Measurements from ENCODE around the gene PRKAR2A.
"Not testable (repeated sequence)": the region's sequence is repeated elsewhere in the genome, so short reads cannot be mapped to it uniquely, and the experiment has no call there.

Gene PRKAR2A

DNA sequence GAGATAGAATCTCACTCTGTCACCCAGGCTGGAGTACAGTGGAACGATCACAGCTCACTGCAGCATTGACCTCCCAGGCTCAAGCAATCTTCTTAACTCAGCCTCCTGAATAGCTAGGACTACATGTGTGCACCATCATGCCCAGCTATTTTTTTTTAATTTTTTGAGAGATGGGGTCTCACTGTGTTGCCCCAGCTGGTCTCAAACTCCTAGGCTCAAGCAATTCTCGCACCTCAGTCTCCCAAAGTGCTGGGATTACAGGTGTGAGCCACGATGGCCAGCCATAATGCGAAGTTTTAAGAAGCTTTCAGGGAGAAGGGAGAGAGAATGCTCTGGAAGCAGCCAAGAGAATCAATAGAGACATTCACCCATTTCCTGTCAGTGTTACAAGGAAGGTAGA lies 42.7 kb downstream of the PRKAR2A start:
- Histone ChIP-seq H3K27ac (replicated peaks) (no peak overlapping the region), H3K4me3 (replicated peaks; ENCODE audit: insufficient read depth, low read length) (no peak overlapping the region), H3K27me3 (ENCODE audit: insufficient read depth, poor library complexity, severe bottlenecking) (no peaks in the 10 kb centered on the region)
- no peak for DNase-seq (ENCODE audit: low read depth in 1 of 2, low spot score in 1 of 2)
- no peak for TF ChIP-seq SPI1 (IDR thresholded peaks at IDR 0.05; ENCODE audit: borderline replicate concordance, low read depth)
- TF ChIP-seq, protein P1, sequence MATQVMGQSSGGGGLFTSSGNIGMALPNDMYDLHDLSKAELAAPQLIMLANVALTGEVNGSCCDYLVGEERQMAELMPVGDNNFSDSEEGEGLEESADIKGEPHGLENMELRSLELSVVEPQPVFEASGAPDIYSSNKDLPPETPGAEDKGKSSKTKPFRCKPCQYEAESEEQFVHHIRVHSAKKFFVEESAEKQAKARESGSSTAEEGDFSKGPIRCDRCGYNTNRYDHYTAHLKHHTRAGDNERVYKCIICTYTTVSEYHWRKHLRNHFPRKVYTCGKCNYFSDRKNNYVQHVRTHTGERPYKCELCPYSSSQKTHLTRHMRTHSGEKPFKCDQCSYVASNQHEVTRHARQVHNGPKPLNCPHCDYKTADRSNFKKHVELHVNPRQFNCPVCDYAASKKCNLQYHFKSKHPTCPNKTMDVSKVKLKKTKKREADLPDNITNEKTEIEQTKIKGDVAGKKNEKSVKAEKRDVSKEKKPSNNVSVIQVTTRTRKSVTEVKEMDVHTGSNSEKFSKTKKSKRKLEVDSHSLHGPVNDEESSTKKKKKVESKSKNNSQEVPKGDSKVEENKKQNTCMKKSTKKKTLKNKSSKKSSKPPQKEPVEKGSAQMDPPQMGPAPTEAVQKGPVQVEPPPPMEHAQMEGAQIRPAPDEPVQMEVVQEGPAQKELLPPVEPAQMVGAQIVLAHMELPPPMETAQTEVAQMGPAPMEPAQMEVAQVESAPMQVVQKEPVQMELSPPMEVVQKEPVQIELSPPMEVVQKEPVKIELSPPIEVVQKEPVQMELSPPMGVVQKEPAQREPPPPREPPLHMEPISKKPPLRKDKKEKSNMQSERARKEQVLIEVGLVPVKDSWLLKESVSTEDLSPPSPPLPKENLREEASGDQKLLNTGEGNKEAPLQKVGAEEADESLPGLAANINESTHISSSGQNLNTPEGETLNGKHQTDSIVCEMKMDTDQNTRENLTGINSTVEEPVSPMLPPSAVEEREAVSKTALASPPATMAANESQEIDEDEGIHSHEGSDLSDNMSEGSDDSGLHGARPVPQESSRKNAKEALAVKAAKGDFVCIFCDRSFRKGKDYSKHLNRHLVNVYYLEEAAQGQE (IDR thresholded peaks at IDR 0.05; ENCODE audit: insufficient replicate concordance, low read depth): no peak
- TF ChIP-seq, protein P2, sequence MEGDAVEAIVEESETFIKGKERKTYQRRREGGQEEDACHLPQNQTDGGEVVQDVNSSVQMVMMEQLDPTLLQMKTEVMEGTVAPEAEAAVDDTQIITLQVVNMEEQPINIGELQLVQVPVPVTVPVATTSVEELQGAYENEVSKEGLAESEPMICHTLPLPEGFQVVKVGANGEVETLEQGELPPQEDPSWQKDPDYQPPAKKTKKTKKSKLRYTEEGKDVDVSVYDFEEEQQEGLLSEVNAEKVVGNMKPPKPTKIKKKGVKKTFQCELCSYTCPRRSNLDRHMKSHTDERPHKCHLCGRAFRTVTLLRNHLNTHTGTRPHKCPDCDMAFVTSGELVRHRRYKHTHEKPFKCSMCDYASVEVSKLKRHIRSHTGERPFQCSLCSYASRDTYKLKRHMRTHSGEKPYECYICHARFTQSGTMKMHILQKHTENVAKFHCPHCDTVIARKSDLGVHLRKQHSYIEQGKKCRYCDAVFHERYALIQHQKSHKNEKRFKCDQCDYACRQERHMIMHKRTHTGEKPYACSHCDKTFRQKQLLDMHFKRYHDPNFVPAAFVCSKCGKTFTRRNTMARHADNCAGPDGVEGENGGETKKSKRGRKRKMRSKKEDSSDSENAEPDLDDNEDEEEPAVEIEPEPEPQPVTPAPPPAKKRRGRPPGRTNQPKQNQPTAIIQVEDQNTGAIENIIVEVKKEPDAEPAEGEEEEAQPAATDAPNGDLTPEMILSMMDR (IDR thresholded peaks at IDR 0.05; ENCODE audit: insufficient read depth, low read length): no peak
- no peak for TF ChIP-seq POLR2AphosphoS5 (IDR thresholded peaks at IDR 0.05; ENCODE audit: low read depth)
- TF ChIP-seq GABPA (IDR thresholded peaks at IDR 0.05; ENCODE audit: low read depth): no peak

DNA sequence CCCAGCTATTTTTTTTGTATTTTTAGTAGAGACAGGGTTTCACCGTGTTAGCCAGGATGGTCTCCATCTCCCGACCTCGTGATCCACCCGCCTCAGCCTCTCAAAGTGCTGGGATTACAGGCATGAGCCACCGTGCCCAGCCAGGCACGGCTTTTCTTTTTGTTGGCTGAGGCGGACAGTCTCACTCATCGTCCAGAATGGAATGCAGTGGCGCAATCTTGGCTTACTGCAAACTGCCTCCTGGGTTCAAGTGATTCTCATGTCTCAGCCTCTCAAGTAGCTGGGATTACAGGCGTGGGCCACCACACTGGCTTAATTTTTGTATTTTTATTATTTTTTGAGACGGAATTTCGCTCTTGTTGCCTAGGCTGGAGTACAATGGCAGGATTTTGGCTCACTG lies 46.8 kb downstream of the PRKAR2A start:
- not testable (repeated sequence) for H3K4me3 ChIP-seq (replicated peaks; ENCODE audit: insufficient read depth, low read length); H3K27me3 ChIP-seq (ENCODE audit: insufficient read depth, poor library complexity, severe bottlenecking); DNase-seq (ENCODE audit: low read depth in 1 of 2, low spot score in 1 of 2); H3K27ac ChIP-seq (replicated peaks)

DNA sequence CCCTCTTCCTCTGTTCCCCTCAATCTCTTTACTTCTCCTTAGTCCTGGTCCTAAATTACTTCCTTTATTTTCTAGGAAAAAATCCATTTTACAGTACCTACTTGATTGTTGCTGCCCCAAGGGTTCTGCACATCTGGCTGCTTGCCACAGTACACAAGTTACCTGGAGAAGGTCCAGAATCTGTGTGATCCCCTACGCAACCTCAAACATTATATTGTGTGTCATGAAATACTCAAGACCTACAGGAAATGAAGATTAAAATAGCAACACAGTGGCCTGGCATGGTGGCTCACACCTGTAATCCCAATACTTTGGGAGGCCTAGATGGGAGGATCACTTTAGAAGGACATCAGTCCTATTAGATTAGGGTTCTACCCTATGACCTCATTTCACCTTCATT lies 48.7 kb downstream of the PRKAR2A start:
- no peak for TF ChIP-seq POLR2AphosphoS5 (IDR thresholded peaks at IDR 0.05; ENCODE audit: low read depth)
- no peak for TF ChIP-seq GABPA (IDR thresholded peaks at IDR 0.05; ENCODE audit: low read depth)
- H3K27me3 ChIP-seq (ENCODE audit: insufficient read depth, poor library complexity, severe bottlenecking): no peaks in the 10 kb centered on the region
- no peak for DNase-seq (ENCODE audit: low read depth in 1 of 2, low spot score in 1 of 2)
- no peak overlapping the region for H3K27ac ChIP-seq (replicated peaks)
- H3K4me3 ChIP-seq (replicated peaks; ENCODE audit: insufficient read depth, low read length): no peak overlapping the region

DNA sequence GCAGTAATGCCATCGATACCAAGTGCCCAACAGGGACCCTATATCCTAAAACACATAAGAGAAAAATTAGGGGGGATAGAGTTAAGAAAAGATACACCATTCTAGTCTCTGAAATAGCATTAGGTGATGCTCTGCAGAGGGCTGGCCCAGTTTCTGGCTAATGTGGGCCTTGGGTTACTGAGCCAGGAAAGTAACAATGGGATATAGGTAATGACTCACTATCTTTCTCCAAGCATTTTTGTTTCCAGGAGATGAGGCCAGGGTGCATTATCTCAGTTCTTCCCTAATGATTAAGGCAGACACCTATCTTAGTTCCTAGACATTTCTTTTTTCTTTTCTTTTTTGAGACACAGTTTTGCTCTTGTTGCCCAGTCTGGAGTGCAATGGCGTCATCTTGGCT lies 50.0 kb downstream of the PRKAR2A start:
- Histone ChIP-seq H3K27me3 (ENCODE audit: insufficient read depth, poor library complexity, severe bottlenecking) (no peaks in the 10 kb centered on the region), H3K4me3 (replicated peaks; ENCODE audit: insufficient read depth, low read length) (no peak overlapping the region), H3K27ac (replicated peaks) (no peak overlapping the region)
- TF ChIP-seq, protein P2 (IDR thresholded peaks at IDR 0.05; ENCODE audit: insufficient read depth, low read length): no peak
- TF ChIP-seq POLR2AphosphoS5 (IDR thresholded peaks at IDR 0.05; ENCODE audit: low read depth) (no peak), SPI1 (IDR thresholded peaks at IDR 0.05; ENCODE audit: borderline replicate concordance, low read depth) (no peak), GABPA (IDR thresholded peaks at IDR 0.05; ENCODE audit: low read depth) (no peak)
- TF ChIP-seq, protein P1 (IDR thresholded peaks at IDR 0.05; ENCODE audit: insufficient replicate concordance, low read depth): no peak
- DNase-seq (ENCODE audit: low read depth in 1 of 2, low spot score in 1 of 2): no peak

DNA sequence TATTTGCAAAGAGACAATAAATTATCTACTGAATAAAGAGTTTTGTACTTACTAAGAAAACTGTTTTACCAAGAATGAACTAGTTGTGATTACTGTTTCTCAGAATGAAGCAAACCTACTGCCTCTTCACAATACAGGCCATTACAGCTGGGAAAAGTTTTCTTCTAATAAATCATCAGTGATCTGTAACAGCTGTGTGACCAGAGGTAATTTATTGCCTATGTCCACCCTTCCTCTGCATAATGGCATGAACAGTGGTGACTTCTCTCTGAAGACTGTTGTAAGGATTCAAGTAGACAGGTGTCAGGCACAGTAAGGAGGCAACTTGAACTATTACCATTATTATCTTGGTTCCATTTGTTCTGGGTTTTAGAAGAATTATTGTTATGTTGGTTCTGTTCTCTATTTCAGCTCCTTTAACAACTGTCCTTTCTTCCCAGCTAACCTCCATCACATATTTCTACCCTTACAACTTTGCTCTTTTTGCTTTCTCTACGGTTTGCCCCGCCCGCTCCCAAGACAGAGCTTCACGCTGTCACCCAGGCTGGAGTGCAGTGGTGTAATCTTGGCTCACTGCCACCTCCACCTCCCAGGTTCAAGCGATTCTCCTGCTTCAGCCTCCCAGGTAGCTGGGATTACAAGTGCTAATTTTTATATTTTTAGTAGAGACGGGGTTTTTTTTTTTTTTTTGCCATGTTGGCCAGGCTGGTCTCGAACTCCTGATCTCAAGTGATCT lies 51.5 kb downstream of the PRKAR2A start:
- H3K27ac ChIP-seq (replicated peaks): no peak overlapping the region
- no peak for DNase-seq (ENCODE audit: low read depth in 1 of 2, low spot score in 1 of 2)
- no peaks in the 10 kb centered on the region for H3K27me3 ChIP-seq (ENCODE audit: insufficient read depth, poor library complexity, severe bottlenecking)
- TF ChIP-seq, protein P2 (IDR thresholded peaks at IDR 0.05; ENCODE audit: insufficient read depth, low read length): no peak
- TF ChIP-seq POLR2AphosphoS5 (IDR thresholded peaks at IDR 0.05; ENCODE audit: low read depth) (no peak), SPI1 (IDR thresholded peaks at IDR 0.05; ENCODE audit: borderline replicate concordance, low read depth) (no peak), GABPA (IDR thresholded peaks at IDR 0.05; ENCODE audit: low read depth) (no peak)
- TF ChIP-seq, protein P1 (IDR thresholded peaks at IDR 0.05; ENCODE audit: insufficient replicate concordance, low read depth): no peak
- no peak overlapping the region for H3K4me3 ChIP-seq (replicated peaks; ENCODE audit: insufficient read depth, low read length)

DNA sequence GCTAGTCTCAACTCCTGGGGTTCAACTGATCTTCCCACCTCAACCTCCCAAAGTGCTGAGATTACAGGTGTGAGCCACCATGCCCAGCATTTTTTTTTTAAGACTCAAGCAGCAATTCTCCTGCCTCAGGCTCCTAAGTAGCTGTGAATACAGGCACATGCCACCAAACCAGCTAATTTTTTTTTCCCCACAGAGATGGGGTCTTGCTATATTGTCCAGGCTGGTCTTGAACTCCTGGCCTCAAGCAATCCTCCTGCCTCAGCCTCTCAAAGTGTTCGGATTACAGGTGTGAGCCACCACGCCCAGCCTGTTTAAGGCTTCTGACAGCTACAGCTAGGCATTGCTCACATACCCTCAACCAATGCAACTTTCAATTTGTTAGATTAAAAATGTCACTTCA lies 54.2 kb downstream of the PRKAR2A start:
- not testable (repeated sequence) for DNase-seq (ENCODE audit: low read depth in 1 of 2, low spot score in 1 of 2); H3K27me3 ChIP-seq (ENCODE audit: insufficient read depth, poor library complexity, severe bottlenecking); H3K4me3 ChIP-seq (replicated peaks; ENCODE audit: insufficient read depth, low read length); H3K27ac ChIP-seq (replicated peaks)
